ENCODE measurements around the gene CHSY1.
"Not testable (repeated sequence)": the region's sequence is repeated elsewhere in the genome, so short reads cannot be mapped to it uniquely, and the experiment has no call there.

CHSY1 gene

GRCh38 chr15:101134780-101135179 lies 117.1 kb downstream of the CHSY1 start:
- ATAC-seq (no peak), DNase-seq (no peak)

GRCh38 chr15:101133751-101134261 lies 118.0 kb downstream of the CHSY1 start:
- ATAC-seq (no peak), DNase-seq (no peak)

GRCh38 chr15:101133181-101133460 lies 118.7 kb downstream of the CHSY1 start:
- ATAC-seq (no peak), DNase-seq (no peak)

GRCh38 chr15:101132390-101133180 lies 119.3 kb downstream of the CHSY1 start:
- ATAC-seq (no peak), DNase-seq (no peak)

GRCh38 chr15:101131489-101132389 lies 120.1 kb downstream of the CHSY1 start:
- ATAC-seq: no peak
- no peak for DNase-seq

- DNase-seq (no peak), ATAC-seq (no peak)
These were observed 121.9 kb downstream of the CHSY1 start for GRCh38 chr15:101129851-101130380.

- ATAC-seq: no peak
- DNase-seq: no peak
These were observed 123.4 kb downstream of the CHSY1 start for GRCh38 chr15:101128221-101129015.

- DNase-seq (peak; percentile 64), ATAC-seq (peak; percentile 69)
These were observed 124.3 kb downstream of the CHSY1 start for GRCh38 chr15:101127506-101128076.

GRCh38 chr15:101126618-101127505 lies 125.0 kb downstream of the CHSY1 start:
- peak; percentile 72 for ATAC-seq
- DNase-seq: peak; percentile 32

GRCh38 chr15:101125881-101126428 lies 125.9 kb downstream of the CHSY1 start:
- ATAC-seq: not testable (repeated sequence)

More at GRCh38 chr15:101125881-101126428, 125.9 kb downstream of the CHSY1 start:
- not testable (repeated sequence) for DNase-seq

Measured in stimulated activated naive CD8-positive, alpha-beta T cell treated with anti-CD3 and anti-CD28 coated beads, Interleukin-15, Interleukin-2, amounts not matched to agents 100 U/mL and 50 U/mL, for 24 hours (primary cell).